Coronary artery (tissue), 2 donors: ENCODE results near the gene EAF1.
"Not testable (repeated sequence)": the region's sequence is repeated elsewhere in the genome, so short reads cannot be mapped to it uniquely, and the experiment has no call there.

Source experiments
- DNase-seq: peaks from one replicate; pipeline ENCODE4 v3.0.0-alpha.2; 2017; ENCODE audit warnings: low spot score
- H3K27ac ChIP-seq, 2 donors: fragments of 200-600 bp; sonication (generic); one replicate each; pipeline ENCODE4 v1.5.1; 2016 to 2019
- H3K4me3 ChIP-seq: fragments of 200-600 bp; sonication (generic); 2 replicates; pipeline ENCODE4 v1.5.1; 2016; ENCODE audit warnings: mild to moderate bottlenecking, moderate library complexity
- TF ChIP-seq, protein P1 (sequence below): fragments of 200-600 bp; sonication (generic); IDR thresholded peaks from one replicate; pipeline ENCODE4 v1.5.1; 2019; ENCODE audit warnings: antibody characterized with exemption

Gene EAF1

GRCh38 chr3:15427182-15427880, at the start of gene EAF1, which contains the start of gene METTL6:
EAF1 (plus strand) TSS chr3:15427598; CDS start chr3:15427780, 182 bp downstream.
METTL6 (minus strand) TSS chr3:15427544; CDS start chr3:15426511, 1,033 bp downstream.
- DNase-seq, result peak; percentile 86
- H3K4me3 ChIP-seq, result peak within 1 kb of the TSS; percentile 99
- H3K27ac ChIP-seq, result peak within 1 kb of the TSS; percentile 80 to 91
- TF ChIP-seq, protein P1, sequence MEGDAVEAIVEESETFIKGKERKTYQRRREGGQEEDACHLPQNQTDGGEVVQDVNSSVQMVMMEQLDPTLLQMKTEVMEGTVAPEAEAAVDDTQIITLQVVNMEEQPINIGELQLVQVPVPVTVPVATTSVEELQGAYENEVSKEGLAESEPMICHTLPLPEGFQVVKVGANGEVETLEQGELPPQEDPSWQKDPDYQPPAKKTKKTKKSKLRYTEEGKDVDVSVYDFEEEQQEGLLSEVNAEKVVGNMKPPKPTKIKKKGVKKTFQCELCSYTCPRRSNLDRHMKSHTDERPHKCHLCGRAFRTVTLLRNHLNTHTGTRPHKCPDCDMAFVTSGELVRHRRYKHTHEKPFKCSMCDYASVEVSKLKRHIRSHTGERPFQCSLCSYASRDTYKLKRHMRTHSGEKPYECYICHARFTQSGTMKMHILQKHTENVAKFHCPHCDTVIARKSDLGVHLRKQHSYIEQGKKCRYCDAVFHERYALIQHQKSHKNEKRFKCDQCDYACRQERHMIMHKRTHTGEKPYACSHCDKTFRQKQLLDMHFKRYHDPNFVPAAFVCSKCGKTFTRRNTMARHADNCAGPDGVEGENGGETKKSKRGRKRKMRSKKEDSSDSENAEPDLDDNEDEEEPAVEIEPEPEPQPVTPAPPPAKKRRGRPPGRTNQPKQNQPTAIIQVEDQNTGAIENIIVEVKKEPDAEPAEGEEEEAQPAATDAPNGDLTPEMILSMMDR, result peak; percentile 14

- H3K4me3 ChIP-seq, result peak overlapping the region; percentile 49
- DNase-seq, result peak; percentile 97
- TF ChIP-seq, protein P1, result peak; percentile 65
- peak overlapping the region; percentile 21 to 87 for H3K27ac ChIP-seq
Observed at GRCh38 chr3:15377961-15378791, 49.2 kb upstream of the EAF1 start.

DNA sequence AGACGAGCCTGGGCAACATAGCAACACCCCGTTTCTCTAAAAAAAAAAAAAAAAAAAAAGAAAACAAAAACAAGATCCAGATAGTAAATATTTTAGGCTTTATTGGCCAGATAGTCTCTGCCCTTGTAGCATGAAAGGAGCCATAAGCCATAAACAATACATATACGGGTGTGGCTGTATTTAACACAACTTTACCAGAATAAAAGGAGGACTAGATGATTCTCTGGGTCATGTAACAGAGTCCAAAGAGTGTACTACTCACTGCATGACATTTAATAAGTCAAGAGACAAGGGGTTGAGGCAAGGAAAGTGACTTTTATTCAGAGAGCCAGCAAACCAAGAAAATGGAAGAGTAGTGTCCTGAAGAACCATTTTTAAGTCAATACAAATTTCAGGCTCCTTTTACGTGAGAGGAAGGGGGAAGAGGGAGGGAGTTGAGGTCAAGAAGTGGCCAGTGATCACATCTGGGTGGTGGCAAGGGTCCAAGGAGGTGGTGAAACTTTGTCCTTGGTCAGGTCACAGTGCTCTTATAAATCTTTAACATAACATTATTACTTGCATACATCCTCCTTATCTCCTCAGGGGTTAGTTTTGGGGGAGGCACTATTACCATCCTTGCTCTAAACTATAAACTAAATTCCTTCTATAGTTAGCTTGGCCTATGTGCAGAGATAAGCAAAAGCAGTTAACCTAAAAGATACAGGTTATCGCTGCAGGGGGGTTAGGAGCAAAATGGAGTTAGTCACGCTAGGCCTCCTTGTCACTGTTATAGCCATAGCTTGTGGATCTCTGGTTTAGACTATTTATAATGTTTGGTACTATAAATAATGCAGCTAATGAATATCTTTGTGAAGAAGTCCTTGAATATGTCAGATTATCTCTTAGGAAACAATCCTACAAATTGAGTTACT, 46.2 kb upstream of the EAF1 start:
- DNase-seq, result no peak
- H3K27ac ChIP-seq, result no peak overlapping the region
- H3K4me3 ChIP-seq, result no peak overlapping the region
- TF ChIP-seq, protein P1, result no peak

DNA sequence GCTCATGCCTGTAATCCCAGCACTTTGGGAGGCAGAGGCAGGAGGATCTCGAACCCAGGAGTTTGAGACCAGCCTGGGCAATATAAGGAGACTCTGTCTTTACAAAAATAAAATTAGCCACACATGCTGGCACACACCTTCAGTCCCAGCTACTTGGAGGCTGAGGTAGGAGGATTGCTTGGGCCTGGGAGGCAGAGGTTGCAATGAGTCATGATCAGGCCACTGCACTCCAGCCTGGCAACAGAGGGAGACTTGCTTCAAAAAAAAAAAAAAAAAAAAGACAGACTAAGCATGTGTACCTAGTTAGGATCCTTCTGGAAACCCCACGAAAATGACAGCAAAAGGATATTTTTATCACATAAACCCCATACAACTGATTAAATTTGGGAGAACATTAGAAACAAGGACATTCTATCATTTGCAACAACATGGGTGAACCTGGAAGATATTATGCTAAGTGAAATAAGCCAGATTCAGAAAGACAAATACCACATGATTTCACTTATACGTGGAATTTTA, 44.9 kb upstream of the EAF1 start:
- TF ChIP-seq, protein P1, result no peak
- Histone ChIP-seq H3K4me3 (no peak overlapping the region), H3K27ac (no peak overlapping the region)
- no peak for DNase-seq

DNA sequence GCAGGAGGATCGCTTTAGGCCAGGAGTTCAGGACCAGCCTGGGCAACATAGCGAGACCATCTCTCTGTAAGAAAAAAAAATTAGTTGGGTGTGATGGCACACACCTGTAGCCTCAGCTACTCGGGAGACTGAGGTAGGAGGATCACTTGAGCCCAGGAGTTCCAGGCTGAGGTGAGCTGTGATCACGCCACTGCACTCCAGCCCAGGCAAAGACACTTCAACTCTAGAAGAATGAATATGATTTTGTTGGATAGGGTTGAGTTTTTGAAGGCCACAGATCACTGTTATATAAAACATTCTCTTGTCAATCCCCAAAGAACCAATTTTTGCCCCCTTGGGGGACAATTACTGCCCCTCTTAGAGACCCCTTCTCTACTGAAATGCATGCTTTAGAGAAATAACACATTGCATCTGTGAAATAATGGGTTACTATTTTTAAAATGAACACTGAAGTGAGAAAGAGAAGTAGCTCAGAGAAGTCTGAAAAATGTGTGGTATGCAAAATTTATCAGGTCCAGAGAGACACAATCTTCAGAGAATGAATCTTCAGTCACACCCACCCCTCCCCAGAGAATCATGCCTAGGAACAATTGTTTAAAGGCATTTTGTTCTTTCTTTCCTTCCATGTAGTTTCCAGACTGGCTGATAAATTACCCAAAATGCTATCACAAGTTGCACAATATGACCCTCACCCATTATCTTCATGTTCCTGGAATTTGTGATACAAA, 42.7 kb upstream of the EAF1 start:
- DNase-seq, result no peak
- TF ChIP-seq, protein P1, result no peak
- Histone ChIP-seq H3K4me3 (no peak overlapping the region), H3K27ac (no peak overlapping the region)

DNA sequence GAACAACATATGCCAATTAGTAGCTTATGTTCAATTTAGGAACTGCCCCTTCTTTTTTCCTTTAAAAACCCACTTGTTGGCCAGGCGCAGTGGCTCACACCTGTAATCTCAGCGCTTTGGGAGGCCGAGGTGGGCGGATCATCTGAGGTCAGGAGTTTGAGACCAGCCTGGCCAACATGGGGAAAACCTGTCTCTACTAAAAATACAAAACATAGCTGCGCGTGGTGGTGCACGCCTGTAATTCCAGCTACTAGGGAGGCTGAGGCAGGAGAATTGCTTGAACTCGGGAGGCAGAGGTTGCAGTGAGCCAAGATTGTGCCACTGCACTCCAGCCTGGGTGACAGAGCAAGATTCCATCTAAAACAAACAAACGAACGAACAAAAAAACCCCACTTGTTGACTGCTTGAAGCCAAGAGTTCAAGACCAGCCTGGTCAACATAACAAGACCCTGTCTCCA, 42.1 kb upstream of the EAF1 start:
- not testable (repeated sequence) for DNase-seq, H3K27ac ChIP-seq, H3K4me3 ChIP-seq
